ENCODE data around the gene CHODL.

- TF ChIP-seq CTCF (IDR thresholded peaks at IDR 0.05; ENCODE audit: extremely low read depth in 1 of 2, insufficient read depth in 1 of 2, low read depth in 1 of 2, low read length in 2 of 2), result no peak
- TF ChIP-seq GATA2 (IDR thresholded peaks at IDR 0.05; ENCODE audit: insufficient read depth, insufficient read length, low read depth, low read length), result no peak
Observed at GRCh38 chr21:18274370-18274769, 29.7 kb downstream of the CHODL start.
